C4-2B (cell line): ENCODE results near the gene BNIP1.

Experiments
- H3K27ac ChIP-seq: fragments of 450-650 bp; 2 replicates; pipeline ENCODE4 v1.5.1; 2017
- CTCF ChIP-seq: fragments of 450-650 bp; conservative IDR thresholded peaks from 2 replicates; pipeline ENCODE4 v1.5.1; 2017; ENCODE audit warnings: mild to moderate bottlenecking
- ZFX ChIP-seq: fragments of 450-650 bp; IDR thresholded peaks from 2 replicates; pipeline ENCODE4 v1.6.1; 2017

Gene BNIP1

GRCh38 chr5:173144200-173145176 lies at the start of gene BNIP1:
BNIP1 (plus strand) TSS chr5:173144531; CDS start chr5:173144546, 15 bp downstream.
- H3K27ac ChIP-seq, result peak within 1 kb of the TSS; percentile 88

GRCh38 chr5:173098787-173099186 lies 45.5 kb upstream of the BNIP1 start:
- TF ChIP-seq CTCF (no peak), ZFX (no peak)
- no peak overlapping the region for H3K27ac ChIP-seq

More at GRCh38 chr5:173144200-173145176, at the start of gene BNIP1:
- TF ChIP-seq CTCF (peak; percentile 99), ZFX (no peak)

GRCh38 chr5:173099461-173099860 lies 44.9 kb upstream of the BNIP1 start:
- H3K27ac ChIP-seq, result no peak overlapping the region
- TF ChIP-seq ZFX, result no peak
- no peak for TF ChIP-seq CTCF

DNA sequence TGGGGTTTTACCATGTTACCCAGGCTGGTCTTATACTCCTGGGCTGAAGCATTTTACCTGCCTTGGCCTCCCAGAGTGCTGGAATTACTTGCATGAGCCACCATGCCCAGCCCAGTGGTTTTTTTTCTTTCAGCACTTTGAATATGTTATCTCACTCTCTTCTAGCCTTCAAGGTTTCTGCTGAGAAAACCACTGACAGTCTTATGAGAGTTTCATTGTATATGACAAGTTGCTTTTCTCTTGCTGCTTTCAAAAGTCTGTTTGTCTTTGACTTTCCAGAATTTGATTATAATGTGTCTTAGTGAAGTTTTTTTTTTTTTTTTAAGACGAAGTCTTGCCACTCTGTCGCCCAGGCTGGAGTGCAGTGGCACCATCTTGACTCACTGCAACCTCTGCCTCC lies 43.1 kb upstream of the BNIP1 start:
- no peak overlapping the region for H3K27ac ChIP-seq
- TF ChIP-seq CTCF (no peak), ZFX (no peak)

- H3K27ac ChIP-seq, result no peak overlapping the region
- TF ChIP-seq ZFX, result no peak
- no peak for TF ChIP-seq CTCF
Observed at GRCh38 chr5:173103411-173103810, 40.9 kb upstream of the BNIP1 start.

GRCh38 chr5:173108914-173109313 lies 35.4 kb upstream of the BNIP1 start:
- no peak for TF ChIP-seq ZFX
- no peak for TF ChIP-seq CTCF

GRCh38 chr5:173114536-173114935 lies 29.8 kb upstream of the BNIP1 start:
- TF ChIP-seq ZFX (no peak), CTCF (no peak)
- no peak overlapping the region for H3K27ac ChIP-seq

More at GRCh38 chr5:173108914-173109313, 35.4 kb upstream of the BNIP1 start:
- H3K27ac ChIP-seq, result no peak overlapping the region
